WERI-Rb-1 (cell line): Measurements from ENCODE around the gene RNASE9.
A peak's percentile ranks its signal among the peaks of the same experiment; 100 is the strongest.

ENCODE experiments used
- DNase-seq: peaks from one replicate; pipeline ENCODE4 v3.0.0-alpha.2; 2020
- H3K27ac ChIP-seq: fragments of 250-450 bp; sonication (Bioruptor Pico); 2 replicates; pipeline ENCODE4 v1.5.1; 2020; ENCODE audit warnings: mild to moderate bottlenecking, moderate library complexity
- H3K27me3 ChIP-seq: fragments of 250-450 bp; sonication (Bioruptor Pico); 2 replicates; pipeline ENCODE4 v1.5.1; 2021; ENCODE audit warnings: mild to moderate bottlenecking, low read depth, moderate library complexity; ENCODE audit not compliant: insufficient read depth, severe bottlenecking
- H3K36me3 ChIP-seq: fragments of 250-450 bp; sonication (Bioruptor Pico); 2 replicates; pipeline ENCODE4 v1.5.1; 2020; ENCODE audit warnings: mild to moderate bottlenecking, moderate library complexity
- H3K4me3 ChIP-seq: 2 replicates; pipeline ENCODE4 v1.5.1; 2011; ENCODE audit warnings: low read depth, mild to moderate bottlenecking, control low read depth, low read length
- H3K9me3 ChIP-seq: fragments of 250-450 bp; sonication (Bioruptor Pico); 2 replicates; pipeline ENCODE4 v1.5.1; 2021; ENCODE audit warnings: mild to moderate bottlenecking, moderate library complexity; ENCODE audit not compliant: severe bottlenecking
- CTCF ChIP-seq: IDR thresholded peaks from 2 replicates; pipeline ENCODE4 v1.5.1; 2011; ENCODE audit warnings: low read depth, mild to moderate bottlenecking, control low read depth, inconsistent platforms, low read length

The RNASE9 gene

GRCh38 chr14:20606902-20607242 is 46.0 kb upstream of the RNASE9 start:
- H3K4me3 ChIP-seq, result no peak overlapping the region
- DNase-seq, result no peak
- no peak overlapping the region for H3K27ac ChIP-seq
- peaks cover 87% of the 10 kb centered on the region for H3K27me3 ChIP-seq
- no peak for TF ChIP-seq CTCF
- no peaks in the 10 kb centered on the region for H3K36me3 ChIP-seq
- H3K9me3 ChIP-seq, result no peaks in the 10 kb centered on the region

GRCh38 chr14:20606190-20606901 is 45.5 kb upstream of the RNASE9 start:
- no peak overlapping the region for H3K27ac ChIP-seq
- H3K27me3 ChIP-seq, result peaks cover 88% of the 10 kb centered on the region
- peak; percentile 72 for TF ChIP-seq CTCF
- H3K9me3 ChIP-seq, result no peaks in the 10 kb centered on the region
- H3K36me3 ChIP-seq, result no peaks in the 10 kb centered on the region
- DNase-seq, result peak; percentile 48
- no peak overlapping the region for H3K4me3 ChIP-seq

- no peak for DNase-seq
These were observed 43.2 kb upstream of the RNASE9 start for GRCh38 chr14:20603813-20604690.

GRCh38 chr14:20602583-20602982 is 41.7 kb upstream of the RNASE9 start:
- H3K4me3 ChIP-seq, result no peak overlapping the region
- no peak overlapping the region for H3K27ac ChIP-seq
- H3K36me3 ChIP-seq, result no peaks in the 10 kb centered on the region
- no peaks in the 10 kb centered on the region for H3K9me3 ChIP-seq
- DNase-seq, result no peak
- H3K27me3 ChIP-seq, result peaks cover 93% of the 10 kb centered on the region
- TF ChIP-seq CTCF, result no peak

More at GRCh38 chr14:20603813-20604690, 43.2 kb upstream of the RNASE9 start:
- Histone ChIP-seq H3K4me3 (no peak overlapping the region), H3K27me3 (peaks cover 92% of the 10 kb centered on the region), H3K36me3 (no peaks in the 10 kb centered on the region), H3K9me3 (no peaks in the 10 kb centered on the region), H3K27ac (no peak overlapping the region)
- no peak for TF ChIP-seq CTCF

GRCh38 chr14:20601522-20601921 is 40.7 kb upstream of the RNASE9 start:
- no peak for TF ChIP-seq CTCF
- H3K27me3 ChIP-seq, result peaks cover 94% of the 10 kb centered on the region
- H3K36me3 ChIP-seq, result no peaks in the 10 kb centered on the region
- H3K27ac ChIP-seq, result no peak overlapping the region
- no peak for DNase-seq
- no peaks in the 10 kb centered on the region for H3K9me3 ChIP-seq
- no peak overlapping the region for H3K4me3 ChIP-seq
